ENCODE data around the gene XAGE5. TPM values are rescaled to one million over a fixed set of nuclear protein-coding genes. Genes with fewer than 3 reads are reported as not detected.

The XAGE5 gene, protein sequence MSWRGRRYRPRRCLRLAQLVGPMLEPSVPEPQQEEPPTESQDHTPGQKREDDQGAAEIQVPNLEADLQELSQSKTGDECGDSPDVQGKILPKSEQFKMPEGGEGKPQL
- total RNA-seq = not detected in 2 replicates

DNA sequence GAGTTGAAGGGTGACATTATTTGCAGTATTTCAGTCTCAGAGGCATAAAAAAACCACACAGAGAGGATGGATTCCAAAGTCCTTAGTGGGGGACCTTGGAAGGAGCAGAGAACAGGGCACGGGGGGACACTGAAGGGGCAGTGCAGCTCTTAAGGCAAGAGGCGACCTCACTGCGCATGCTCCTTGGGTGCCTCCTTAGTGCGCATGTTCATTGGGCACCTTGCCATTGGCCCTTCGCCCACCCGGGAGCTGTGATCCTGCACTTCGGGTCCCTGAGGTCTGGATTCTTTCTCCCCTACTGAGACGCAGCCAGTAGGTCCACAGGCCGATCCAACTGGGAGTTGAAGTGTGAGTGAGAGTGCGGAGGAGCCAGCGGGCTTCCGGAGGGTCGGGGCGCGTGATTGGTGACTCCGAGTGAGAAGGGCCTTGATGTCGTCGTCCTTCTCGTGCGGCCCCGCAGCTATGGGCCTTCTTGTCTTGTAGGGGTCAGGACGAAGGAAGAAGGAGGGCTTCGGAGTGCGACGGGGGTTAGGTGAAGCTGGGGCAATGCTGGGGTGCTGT, at the start of gene XAGE5:
Gene XAGE5 (plus strand): TSS at position 223 of the 561 bp plus-strand sequence. CDS start 1,280 bp downstream, outside the sequence.

DNA sequence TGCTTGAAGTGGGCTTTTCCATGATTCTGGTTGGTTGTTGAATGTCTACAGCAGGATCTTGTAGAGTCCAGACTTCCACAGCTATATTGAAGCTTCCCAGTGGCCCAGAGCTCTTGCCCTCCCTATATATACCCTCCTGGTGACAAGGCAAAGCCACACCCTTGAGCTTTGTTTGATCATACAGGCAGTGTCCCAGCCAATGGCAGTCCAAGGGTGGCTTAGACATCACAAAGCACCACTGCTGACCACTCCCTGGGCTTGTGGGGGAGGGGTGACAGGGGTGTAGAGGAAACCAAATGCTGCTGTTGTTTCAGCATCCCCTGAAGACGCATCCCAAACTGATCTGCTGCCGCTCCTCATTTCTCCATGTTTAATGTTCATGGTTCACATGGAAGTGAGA, 13.8 kb upstream of the XAGE5 start, which contains the start of gene SPANXN5:
Gene SPANXN5 (minus strand): TSS at position 101 of the 400 bp plus-strand sequence. CDS start 79 bp downstream, at position 22.

Other genes with a start within 250 kb of the XAGE5 start
- not detected in 2 replicates for gene SSX7, start 156.4 kb upstream of the XAGE5 start, total RNA-seq
- not detected in 2 replicates for gene SSX2, start 104.1 kb upstream of the XAGE5 start, total RNA-seq
- not detected in 2 replicates for gene SSX2B, start 60.0 kb upstream of the XAGE5 start, total RNA-seq
- gene SPANXN5, start 13.9 kb upstream of the XAGE5 start, total RNA-seq = not detected in 2 replicates
- not detected in 2 replicates for gene XAGE3, start 56.8 kb downstream of the XAGE5 start, total RNA-seq
- gene FAM156B, start 86.0 kb downstream of the XAGE5 start, total RNA-seq = 9.2 and 12.6 TPM in 2 replicates
- gene FAM156A, start 147.2 kb downstream of the XAGE5 start, total RNA-seq = 5.3 and 11.0 TPM in 2 replicates
- gene GPR173, start 237.5 kb downstream of the XAGE5 start, total RNA-seq = 0.28 TPM in 2 replicates

Data from airway epithelial cell (primary cell).